ENCODE measurements around the gene TLE6.

GRCh38 chr19:2984215-2984528 is 6.8 kb downstream of the TLE6 start:
- no peak for TF ChIP-seq EZH2 (IDR thresholded peaks at IDR 0.05; ENCODE audit: borderline replicate concordance, insufficient read depth, low read length, poor library complexity, severe bottlenecking)
- TF ChIP-seq REST (IDR thresholded peaks at IDR 0.05; ENCODE audit: borderline replicate concordance), result no peak
- no peak for TF ChIP-seq CTCF (IDR thresholded peaks at IDR 0.05; ENCODE audit: poor library complexity, severe bottlenecking)
- TF ChIP-seq RAD21 (conservative IDR thresholded peaks at IDR 0.05), result no peak
- TF ChIP-seq POLR2AphosphoS5 (IDR thresholded peaks at IDR 0.05), result no peak
- TF ChIP-seq EP300 (conservative IDR thresholded peaks at IDR 0.05; ENCODE audit: poor library complexity, severe bottlenecking), result no peak
- TF ChIP-seq TAF1 (IDR thresholded peaks at IDR 0.05; ENCODE audit: low read depth), result no peak
